Karpas-422 (cell line): ENCODE results near the gene PRSS12. TPM values are rescaled to one million over a fixed set of nuclear protein-coding genes. Genes with fewer than 3 reads are reported as not detected.

Experiments
- DNase-seq: peaks from one replicate; pipeline ENCODE4 v3.0.0-alpha.2; 2015
- H2AFZ ChIP-seq: fragments of 200-600 bp; sonication (generic); 2 replicates; pipeline ENCODE4 v1.6.1; 2014; ENCODE audit warnings: antibody characterized with exemption, low read length, mixed read lengths
- H3K27ac ChIP-seq: fragments of 200-600 bp; sonication (generic); 2 replicates; pipeline ENCODE4 v1.5.1; 2014; ENCODE audit warnings: mild to moderate bottlenecking, low read length, moderate library complexity
- H3K27me3 ChIP-seq: fragments of 200-600 bp; sonication (generic); 2 replicates; pipeline ENCODE4 v1.6.1; 2014; ENCODE audit warnings: low read length, mixed read lengths
- H3K36me3 ChIP-seq: fragments of 200-600 bp; sonication (generic); 2 replicates; pipeline ENCODE4 v1.6.1; 2014; ENCODE audit warnings: low read length, mixed read lengths; ENCODE audit not compliant: insufficient read depth
- H3K4me1 ChIP-seq: fragments of 200-600 bp; sonication (generic); 2 replicates; pipeline ENCODE4 v1.6.1; 2014; ENCODE audit warnings: mild to moderate bottlenecking, low read length, mixed read lengths
- H3K4me2 ChIP-seq: fragments of 200-600 bp; sonication (generic); 2 replicates; pipeline ENCODE4 v1.6.1; 2014; ENCODE audit warnings: low read length, low read depth, mild to moderate bottlenecking; ENCODE audit not compliant: poor library complexity, severe bottlenecking
- H3K4me3 ChIP-seq: fragments of 200-600 bp; sonication (generic); 2 replicates; pipeline ENCODE4 v1.5.1; 2014; ENCODE audit warnings: mild to moderate bottlenecking, antibody characterized with exemption, low read length, mixed read lengths
- H3K79me2 ChIP-seq: fragments of 200-600 bp; sonication (generic); 2 replicates; pipeline ENCODE4 v1.6.1; 2014; ENCODE audit warnings: mild to moderate bottlenecking, low read length, mixed read lengths
- H3K9ac ChIP-seq: fragments of 200-600 bp; sonication (generic); 2 replicates; pipeline ENCODE4 v1.6.0; 2014; ENCODE audit warnings: low read length
- H3K9me2 ChIP-seq: fragments of 200-600 bp; sonication (generic), shearing (Covaris generic); replicated peaks from 2 replicates; pipeline ENCODE4 v1.6.0; 2014; ENCODE audit warnings: mild to moderate bottlenecking, low read length, moderate library complexity; ENCODE audit not compliant: insufficient read depth
- H3K9me3 ChIP-seq: fragments of 300-700, 200-600 bp; sonication (generic); 2 replicates; pipeline ENCODE4 v1.6.1; 2014; ENCODE audit warnings: low read length, mixed read lengths
- H4K20me1 ChIP-seq: fragments of 200-600 bp; sonication (generic); 2 replicates; pipeline ENCODE4 v1.6.1; 2014; ENCODE audit warnings: mild to moderate bottlenecking, antibody characterized with exemption, low read length, low read depth; ENCODE audit not compliant: insufficient read depth
- total RNA-seq: library from RNA; depleted of rRNA; stranded (reverse); fragments of >200 nt; shearing (Covaris generic); gene quantifications from 2 replicates; pipeline ENCODE4 v1.2.3, GENCODE V29; 2014; ENCODE audit warnings: low replicate concordance

Gene PRSS12
- total RNA-seq, 1 experiment from 2014 or later, result not detected

DNA sequence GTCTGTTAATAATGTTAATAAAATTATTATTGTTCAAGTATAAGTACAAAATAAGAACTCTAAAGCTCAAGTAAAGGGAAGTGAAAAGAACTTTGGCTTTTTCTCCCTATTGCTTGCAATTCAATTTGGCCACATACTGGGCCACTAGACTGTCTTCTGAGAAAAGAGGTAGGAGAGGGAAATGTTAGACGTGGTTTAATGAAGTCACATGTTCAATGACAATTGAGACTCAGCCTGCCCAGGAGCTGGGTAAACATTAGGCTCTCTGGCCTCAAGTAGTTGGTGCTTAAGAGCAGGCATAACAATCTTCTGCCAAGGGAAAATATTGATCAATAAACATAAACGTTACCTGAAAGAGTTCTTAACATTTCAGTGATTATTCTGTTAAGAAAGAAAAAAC, 15.1 kb upstream of the PRSS12 start:
- H3K9ac ChIP-seq, result no peak overlapping the region
- no peaks in the 10 kb centered on the region for H3K27me3 ChIP-seq
- H2AFZ ChIP-seq, result no peak overlapping the region
- no peaks in the 10 kb centered on the region for H3K79me2 ChIP-seq
- no peaks in the 10 kb centered on the region for H4K20me1 ChIP-seq
- H3K4me3 ChIP-seq, result no peak overlapping the region
- no peak overlapping the region for H3K4me2 ChIP-seq
- no peaks in the 10 kb centered on the region for H3K9me3 ChIP-seq
- H3K27ac ChIP-seq, result no peak overlapping the region
- DNase-seq, result no peak
- H3K36me3 ChIP-seq, result no peaks in the 10 kb centered on the region
- no peaks in the 10 kb centered on the region for H3K4me1 ChIP-seq
- H3K9me2 ChIP-seq, result no peaks in the 10 kb centered on the region

DNA sequence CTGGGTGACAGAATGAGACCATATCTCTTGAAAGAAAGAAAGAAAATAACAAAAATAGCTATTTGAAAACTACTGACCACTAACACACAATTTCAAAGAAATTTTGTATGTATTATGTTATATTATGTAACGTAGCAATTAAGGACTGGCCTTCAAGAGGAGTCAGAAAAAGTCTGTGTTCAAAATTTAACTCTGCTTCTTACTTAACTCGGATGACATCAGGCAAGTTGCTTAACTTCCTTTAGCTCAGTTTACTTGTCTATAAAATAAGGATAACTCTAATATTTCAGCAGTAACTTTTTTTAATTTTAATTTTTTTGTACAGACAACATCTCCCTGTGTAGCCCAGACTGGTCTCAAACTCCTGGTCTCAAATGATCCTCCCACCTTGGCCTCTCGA, 14.6 kb upstream of the PRSS12 start:
- H3K79me2 ChIP-seq, result no peaks in the 10 kb centered on the region
- no peak overlapping the region for H3K9ac ChIP-seq
- no peaks in the 10 kb centered on the region for H4K20me1 ChIP-seq
- no peak overlapping the region for H2AFZ ChIP-seq
- DNase-seq, result no peak
- no peak overlapping the region for H3K4me3 ChIP-seq
- no peaks in the 10 kb centered on the region for H3K27me3 ChIP-seq
- no peaks in the 10 kb centered on the region for H3K36me3 ChIP-seq
- H3K9me3 ChIP-seq, result no peaks in the 10 kb centered on the region
- H3K4me2 ChIP-seq, result no peak overlapping the region
- no peaks in the 10 kb centered on the region for H3K9me2 ChIP-seq
- H3K4me1 ChIP-seq, result no peaks in the 10 kb centered on the region
- H3K27ac ChIP-seq, result no peak overlapping the region

DNA sequence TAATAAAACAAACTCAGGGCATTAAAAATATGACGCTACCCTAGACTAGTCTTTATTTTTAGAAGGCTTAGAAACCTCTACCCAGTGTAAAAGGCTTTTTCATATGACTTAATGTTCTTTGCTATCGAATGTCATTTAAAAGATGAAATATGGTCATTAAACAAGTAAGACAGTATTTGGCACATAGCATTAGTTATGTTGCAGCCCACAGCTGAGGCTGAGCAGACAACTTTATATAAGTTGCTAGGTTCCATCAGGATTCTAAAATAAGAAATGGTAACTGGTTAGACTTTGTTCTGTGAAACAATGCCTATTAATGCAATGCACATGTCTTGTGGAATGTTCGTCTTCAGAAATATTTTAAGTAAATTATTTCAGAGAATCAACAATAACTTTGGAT, 10.4 kb upstream of the PRSS12 start:
- H3K79me2 ChIP-seq, result no peaks in the 10 kb centered on the region
- H3K9ac ChIP-seq, result no peak overlapping the region
- no peaks in the 10 kb centered on the region for H4K20me1 ChIP-seq

DNA sequence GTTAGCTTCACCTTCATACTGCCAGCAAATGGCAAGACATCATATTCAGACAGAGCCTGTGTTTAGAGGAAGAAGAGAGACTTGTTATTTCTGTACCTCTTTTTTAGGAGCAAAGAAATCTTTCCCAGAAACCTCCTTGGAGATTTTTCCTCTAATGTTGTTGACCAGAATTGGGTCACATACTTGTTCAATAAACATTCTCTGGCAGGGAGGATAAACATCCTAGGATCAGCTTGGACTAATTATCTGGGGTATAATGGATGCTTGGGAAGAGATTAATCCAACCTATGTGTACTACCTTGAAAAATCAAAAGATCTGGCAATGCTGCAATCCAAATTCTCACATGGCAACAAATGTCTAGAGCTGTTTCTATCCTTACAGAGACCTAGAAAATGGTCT, 8.4 kb upstream of the PRSS12 start:
- Histone ChIP-seq H3K9ac (no peak overlapping the region), H3K4me1 (no peaks in the 10 kb centered on the region), H3K4me2 (no peak overlapping the region), H4K20me1 (no peaks in the 10 kb centered on the region), H3K36me3 (no peaks in the 10 kb centered on the region), H2AFZ (no peak overlapping the region), H3K27me3 (no peaks in the 10 kb centered on the region), H3K79me2 (no peaks in the 10 kb centered on the region), H3K9me3 (no peaks in the 10 kb centered on the region), H3K9me2 (no peaks in the 10 kb centered on the region), H3K27ac (no peak overlapping the region), H3K4me3 (no peak overlapping the region)
- no peak for DNase-seq

More for the DNA sequence above, 10.4 kb upstream of the PRSS12 start:
- no peak for DNase-seq
- Histone ChIP-seq H3K9me3 (no peaks in the 10 kb centered on the region), H3K9me2 (no peaks in the 10 kb centered on the region), H3K27me3 (no peaks in the 10 kb centered on the region), H3K4me3 (no peak overlapping the region), H3K27ac (no peak overlapping the region), H3K36me3 (no peaks in the 10 kb centered on the region), H3K4me1 (no peaks in the 10 kb centered on the region), H3K4me2 (no peak overlapping the region), H2AFZ (no peak overlapping the region)

DNA sequence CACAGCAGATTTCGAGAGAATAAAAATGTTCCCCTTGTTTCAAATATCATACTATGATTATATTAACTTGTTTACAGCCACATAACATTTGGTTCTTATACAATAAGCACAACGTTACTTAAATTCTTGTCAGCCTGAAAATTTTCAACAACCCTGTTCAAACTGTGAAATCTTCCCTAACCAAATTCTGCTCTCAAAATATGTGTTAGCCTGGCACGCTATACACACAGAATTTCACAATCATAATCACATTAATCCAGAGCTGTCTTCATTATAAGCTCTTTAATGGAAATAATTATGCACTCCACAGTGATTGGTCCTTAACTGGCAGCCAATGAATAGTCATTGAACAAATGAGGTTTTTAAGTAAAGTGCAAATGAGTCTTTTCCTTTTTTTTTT, 7.3 kb upstream of the PRSS12 start:
- Histone ChIP-seq H3K27me3 (no peaks in the 10 kb centered on the region), H3K9me3 (no peaks in the 10 kb centered on the region), H3K4me3 (no peak overlapping the region), H4K20me1 (no peaks in the 10 kb centered on the region), H3K36me3 (no peaks in the 10 kb centered on the region), H2AFZ (no peak overlapping the region), H3K9ac (no peak overlapping the region), H3K4me2 (no peak overlapping the region), H3K4me1 (no peaks in the 10 kb centered on the region), H3K27ac (no peak overlapping the region), H3K79me2 (no peaks in the 10 kb centered on the region), H3K9me2 (no peaks in the 10 kb centered on the region)
- DNase-seq, result no peak

DNA sequence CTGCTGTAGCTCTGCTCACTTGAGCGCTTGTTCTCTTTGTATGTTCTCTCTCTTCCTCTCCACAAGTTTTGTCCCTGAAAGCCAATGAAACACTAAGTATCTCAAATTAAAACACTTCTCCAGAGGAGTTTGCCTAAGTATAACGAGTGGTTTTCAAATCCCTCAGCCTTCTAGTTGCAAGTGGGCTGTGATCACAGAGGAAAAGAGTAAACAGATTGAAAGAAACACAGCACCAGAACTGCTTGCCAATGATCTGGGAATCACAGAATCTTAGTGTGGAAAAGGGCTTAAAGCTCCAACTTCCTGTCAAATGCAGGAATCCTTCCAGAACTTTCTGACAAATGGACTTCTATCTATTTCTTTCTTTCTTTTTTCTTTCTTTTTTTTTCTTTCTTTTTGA, 4.8 kb upstream of the PRSS12 start:
- Histone ChIP-seq H4K20me1 (no peaks in the 10 kb centered on the region), H3K4me1 (no peaks in the 10 kb centered on the region), H3K79me2 (no peaks in the 10 kb centered on the region), H2AFZ (no peak overlapping the region), H3K9ac (no peak overlapping the region), H3K9me2 (no peaks in the 10 kb centered on the region), H3K9me3 (no peaks in the 10 kb centered on the region), H3K4me3 (no peak overlapping the region), H3K4me2 (no peak overlapping the region), H3K36me3 (no peaks in the 10 kb centered on the region), H3K27ac (no peak overlapping the region), H3K27me3 (no peaks in the 10 kb centered on the region)
- no peak for DNase-seq

DNA sequence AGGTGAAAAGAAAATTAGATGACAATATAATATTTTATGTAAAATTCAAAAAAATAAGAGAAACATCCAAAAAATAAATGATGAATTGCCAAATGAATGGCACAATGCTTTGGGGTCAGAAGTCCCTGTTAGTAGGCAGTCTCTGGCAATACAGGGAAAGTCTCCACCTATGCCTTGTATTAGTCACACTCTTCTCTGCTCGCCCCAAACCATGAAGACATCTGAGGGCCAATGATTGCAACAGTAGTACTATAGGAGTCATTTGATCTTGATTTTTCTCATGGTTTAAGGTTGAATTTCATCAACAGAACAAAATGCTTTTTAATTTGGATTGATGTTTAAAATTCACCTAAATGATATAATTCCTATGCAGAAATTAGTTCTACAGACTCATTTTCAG, 3.9 kb upstream of the PRSS12 start:
- Histone ChIP-seq H4K20me1 (no peaks in the 10 kb centered on the region), H3K36me3 (no peaks in the 10 kb centered on the region), H3K9me3 (no peaks in the 10 kb centered on the region), H3K4me2 (no peak overlapping the region), H3K4me1 (no peaks in the 10 kb centered on the region), H3K79me2 (no peaks in the 10 kb centered on the region), H3K4me3 (no peak overlapping the region), H3K27ac (no peak overlapping the region), H2AFZ (no peak overlapping the region), H3K27me3 (no peaks in the 10 kb centered on the region), H3K9me2 (no peaks in the 10 kb centered on the region), H3K9ac (no peak overlapping the region)
- DNase-seq, result no peak

DNA sequence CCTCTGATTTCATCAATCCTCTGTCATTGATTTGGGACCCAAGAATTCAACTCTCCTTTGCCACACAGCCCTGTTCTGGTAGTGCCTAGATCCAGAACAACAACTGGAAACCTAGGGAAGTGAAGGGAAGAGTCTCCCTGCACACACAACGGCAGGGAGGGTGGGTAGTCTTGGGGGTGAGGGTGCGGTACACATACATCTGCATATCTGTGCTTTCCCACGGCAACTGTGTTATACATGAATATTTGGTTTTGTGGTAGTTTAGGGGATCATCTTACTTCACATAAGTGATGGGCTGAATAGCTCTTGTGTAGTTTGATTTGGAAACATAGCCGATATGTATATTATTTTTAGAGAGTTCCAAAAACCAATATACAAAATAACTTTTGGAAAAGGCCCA, 3.3 kb upstream of the PRSS12 start:
- no peaks in the 10 kb centered on the region for H3K9me3 ChIP-seq

DNA sequence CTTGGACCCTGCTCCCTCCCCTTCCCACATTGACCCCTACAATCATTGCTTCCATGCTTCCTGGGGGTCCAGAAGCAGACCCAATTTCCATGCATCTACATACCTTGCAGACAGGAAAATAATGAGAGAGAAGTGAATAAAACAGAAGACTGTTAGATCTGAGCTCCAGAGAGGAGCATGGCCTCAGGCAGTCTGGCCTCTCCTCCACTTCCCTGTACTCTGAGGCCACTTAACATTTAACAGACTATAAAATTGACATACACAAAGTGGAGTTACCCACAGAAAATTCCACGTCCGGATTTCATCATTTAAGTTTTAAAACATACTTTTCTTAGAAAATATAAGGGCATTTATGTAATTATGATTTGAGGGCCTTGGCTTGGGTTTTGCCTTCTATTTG, 2.1 kb upstream of the PRSS12 start:
- DNase-seq, result no peak
- H3K4me1 ChIP-seq, result no peaks in the 10 kb centered on the region

More for the DNA sequence above, 3.3 kb upstream of the PRSS12 start:
- H3K27me3 ChIP-seq, result no peaks in the 10 kb centered on the region
- no peak overlapping the region for H3K4me3 ChIP-seq
- no peaks in the 10 kb centered on the region for H4K20me1 ChIP-seq
- no peaks in the 10 kb centered on the region for H3K36me3 ChIP-seq
- H3K9ac ChIP-seq, result no peak overlapping the region
- H2AFZ ChIP-seq, result no peak overlapping the region
- no peaks in the 10 kb centered on the region for H3K79me2 ChIP-seq
- H3K4me2 ChIP-seq, result no peak overlapping the region
- H3K27ac ChIP-seq, result no peak overlapping the region
- H3K4me1 ChIP-seq, result no peaks in the 10 kb centered on the region
- no peaks in the 10 kb centered on the region for H3K9me2 ChIP-seq
- no peak for DNase-seq

More for the DNA sequence above, 2.1 kb upstream of the PRSS12 start:
- Histone ChIP-seq H3K27ac (no peak overlapping the region), H3K4me3 (no peak overlapping the region), H3K79me2 (no peaks in the 10 kb centered on the region), H3K27me3 (no peaks in the 10 kb centered on the region), H3K9me3 (no peaks in the 10 kb centered on the region), H3K9ac (no peak overlapping the region), H3K36me3 (no peaks in the 10 kb centered on the region), H3K9me2 (no peaks in the 10 kb centered on the region), H2AFZ (no peak overlapping the region), H3K4me2 (no peak overlapping the region), H4K20me1 (no peaks in the 10 kb centered on the region)
